NB4 (cell line): ENCODE data around the gene PDIA5.

ENCODE experiments used
- MYC ChIP-seq: IDR thresholded peaks from 2 replicates; pipeline ENCODE4 v1.6.1; 2011; ENCODE audit warnings: low read depth, low read length
- POLR2A ChIP-seq: IDR thresholded peaks from 2 replicates; pipeline ENCODE4 v1.6.1; 2011; ENCODE audit warnings: mild to moderate bottlenecking; ENCODE audit not compliant: insufficient read length; ENCODE audit errors: extremely low read depth
- TF ChIP-seq, protein P1 (sequence below): IDR thresholded peaks from one replicate; pipeline ENCODE4 v1.5.1; 2012; ENCODE audit warnings: low read depth, low read length
- TF ChIP-seq, protein P2 (sequence below): IDR thresholded peaks from 2 replicates; pipeline ENCODE4 v1.6.1; 2011; ENCODE audit warnings: low read depth, low read length

DNA sequence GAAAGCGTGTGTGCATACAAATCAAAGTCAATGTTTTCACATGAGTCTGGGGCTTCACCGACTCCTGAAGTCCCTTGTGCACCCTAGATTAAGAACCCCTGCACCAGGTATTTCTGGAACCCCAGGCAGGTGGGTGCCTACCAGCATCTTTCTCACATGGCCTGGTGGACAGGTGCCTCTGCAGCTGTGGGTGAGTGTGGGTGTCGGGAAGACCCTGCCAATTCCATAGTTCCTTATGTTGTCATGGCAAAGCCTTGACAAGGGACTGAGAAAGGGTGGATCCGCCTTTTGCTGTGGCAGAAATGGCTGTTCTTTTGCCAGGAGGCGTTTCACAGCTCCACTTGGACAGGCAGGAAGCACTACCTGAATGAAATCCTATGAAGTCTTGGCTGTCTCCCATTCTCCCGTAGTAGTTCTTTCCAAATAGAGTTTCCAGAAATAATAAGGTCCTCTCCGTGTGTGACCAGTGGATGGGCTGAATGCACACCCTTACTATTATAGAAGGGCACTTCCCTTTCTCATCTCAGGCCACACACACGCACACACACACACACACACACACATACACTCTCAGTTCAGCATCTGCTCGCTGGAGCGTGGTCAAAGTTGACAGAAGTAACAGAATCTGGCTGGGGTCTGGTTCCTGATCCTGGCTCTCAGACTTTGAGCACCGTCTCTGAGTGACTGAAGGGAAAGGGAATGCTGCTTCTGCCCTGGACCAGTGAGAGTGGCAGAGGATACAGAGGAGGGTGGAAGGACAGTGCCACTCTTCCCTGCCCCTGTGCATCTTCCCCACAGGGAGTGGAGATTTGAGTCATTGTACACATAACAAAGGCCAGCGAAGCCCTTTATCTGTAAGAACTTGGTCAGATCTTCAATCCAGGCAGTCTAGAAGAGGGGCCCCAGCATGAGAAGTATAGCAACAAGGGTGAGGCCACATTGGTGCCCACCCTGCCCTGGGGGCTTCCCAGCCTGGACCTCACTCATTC, 38.7 kb downstream of the PDIA5 start:
- TF ChIP-seq, protein P1, sequence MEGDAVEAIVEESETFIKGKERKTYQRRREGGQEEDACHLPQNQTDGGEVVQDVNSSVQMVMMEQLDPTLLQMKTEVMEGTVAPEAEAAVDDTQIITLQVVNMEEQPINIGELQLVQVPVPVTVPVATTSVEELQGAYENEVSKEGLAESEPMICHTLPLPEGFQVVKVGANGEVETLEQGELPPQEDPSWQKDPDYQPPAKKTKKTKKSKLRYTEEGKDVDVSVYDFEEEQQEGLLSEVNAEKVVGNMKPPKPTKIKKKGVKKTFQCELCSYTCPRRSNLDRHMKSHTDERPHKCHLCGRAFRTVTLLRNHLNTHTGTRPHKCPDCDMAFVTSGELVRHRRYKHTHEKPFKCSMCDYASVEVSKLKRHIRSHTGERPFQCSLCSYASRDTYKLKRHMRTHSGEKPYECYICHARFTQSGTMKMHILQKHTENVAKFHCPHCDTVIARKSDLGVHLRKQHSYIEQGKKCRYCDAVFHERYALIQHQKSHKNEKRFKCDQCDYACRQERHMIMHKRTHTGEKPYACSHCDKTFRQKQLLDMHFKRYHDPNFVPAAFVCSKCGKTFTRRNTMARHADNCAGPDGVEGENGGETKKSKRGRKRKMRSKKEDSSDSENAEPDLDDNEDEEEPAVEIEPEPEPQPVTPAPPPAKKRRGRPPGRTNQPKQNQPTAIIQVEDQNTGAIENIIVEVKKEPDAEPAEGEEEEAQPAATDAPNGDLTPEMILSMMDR = no peak
- TF ChIP-seq, protein P2, sequence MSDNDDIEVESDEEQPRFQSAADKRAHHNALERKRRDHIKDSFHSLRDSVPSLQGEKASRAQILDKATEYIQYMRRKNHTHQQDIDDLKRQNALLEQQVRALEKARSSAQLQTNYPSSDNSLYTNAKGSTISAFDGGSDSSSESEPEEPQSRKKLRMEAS = no peak
- TF ChIP-seq POLR2A = no peak
- TF ChIP-seq MYC = no peak
